Esophagus muscularis mucosa (tissue), 3 donors: ENCODE measurements around the gene PTPRD.

Experiments
- POLR2A ChIP-seq: fragments of 450-650 bp; IDR thresholded peaks from one replicate; pipeline ENCODE4 v1.6.1; 2017; ENCODE audit warnings: antibody characterized with exemption, moderate library complexity, mild to moderate bottlenecking, low read depth
- POLR2AphosphoS5 ChIP-seq, 2 donors: sonication (generic); formaldehyde crosslinking; IDR thresholded peaks; one replicate each; pipeline ENCODE4 v1.6.1; 2017; ENCODE audit warnings: antibody characterized with exemption in 2 of 2
- TF ChIP-seq, protein P1 (sequence below), 3 experiments: fragments of 200-600 bp in 2 of 3; fragments of 450-650 bp in 1 of 3; sonication (generic) in 2 of 3; IDR thresholded peaks; one replicate each; pipeline ENCODE4 v1.5.1; 2017 to 2019; ENCODE audit warnings: antibody characterized with exemption in 3 of 3, mild to moderate bottlenecking in 2 of 3, moderate library complexity in 1 of 3

DNA sequence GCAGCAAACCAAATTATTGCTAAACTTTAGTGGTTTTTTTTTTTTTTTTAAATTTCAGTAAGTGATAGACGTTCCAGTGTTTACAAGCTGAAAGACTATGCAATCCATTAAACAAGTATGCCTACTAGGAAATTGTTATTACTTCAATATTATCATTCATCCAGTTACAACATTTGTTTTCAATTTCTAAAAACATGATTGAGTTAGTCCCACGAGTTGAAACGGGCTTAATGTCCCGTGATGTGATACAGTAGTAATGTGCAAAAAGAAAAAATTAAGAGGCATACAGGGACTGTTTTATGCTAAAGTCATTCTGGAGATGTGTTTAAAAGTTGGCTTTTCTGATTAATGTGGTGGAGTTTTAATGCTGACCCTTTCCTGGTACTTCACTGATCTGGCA, 2262.9 kb downstream of the PTPRD start:
- TF ChIP-seq, protein P1, sequence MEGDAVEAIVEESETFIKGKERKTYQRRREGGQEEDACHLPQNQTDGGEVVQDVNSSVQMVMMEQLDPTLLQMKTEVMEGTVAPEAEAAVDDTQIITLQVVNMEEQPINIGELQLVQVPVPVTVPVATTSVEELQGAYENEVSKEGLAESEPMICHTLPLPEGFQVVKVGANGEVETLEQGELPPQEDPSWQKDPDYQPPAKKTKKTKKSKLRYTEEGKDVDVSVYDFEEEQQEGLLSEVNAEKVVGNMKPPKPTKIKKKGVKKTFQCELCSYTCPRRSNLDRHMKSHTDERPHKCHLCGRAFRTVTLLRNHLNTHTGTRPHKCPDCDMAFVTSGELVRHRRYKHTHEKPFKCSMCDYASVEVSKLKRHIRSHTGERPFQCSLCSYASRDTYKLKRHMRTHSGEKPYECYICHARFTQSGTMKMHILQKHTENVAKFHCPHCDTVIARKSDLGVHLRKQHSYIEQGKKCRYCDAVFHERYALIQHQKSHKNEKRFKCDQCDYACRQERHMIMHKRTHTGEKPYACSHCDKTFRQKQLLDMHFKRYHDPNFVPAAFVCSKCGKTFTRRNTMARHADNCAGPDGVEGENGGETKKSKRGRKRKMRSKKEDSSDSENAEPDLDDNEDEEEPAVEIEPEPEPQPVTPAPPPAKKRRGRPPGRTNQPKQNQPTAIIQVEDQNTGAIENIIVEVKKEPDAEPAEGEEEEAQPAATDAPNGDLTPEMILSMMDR (IDR thresholded peaks at IDR 0.05) = no peak
- TF ChIP-seq POLR2A (no peak), POLR2AphosphoS5 (IDR thresholded peaks at IDR 0.05) (no peak)
